ENCODE data around the gene COX4I1.

Gene COX4I1

GRCh38 chr16:85750827-85751697 is 48.4 kb upstream of the COX4I1 start, which contains the start of gene C16orf74:
C16orf74 (minus strand) TSS chr16:85751096; CDS start chr16:85735217, 15,879 bp downstream.
- Histone ChIP-seq H3K27ac (ENCODE audit: extremely low read depth, low read depth, low read length) (peak within 1 kb of the TSS; percentile 70; the same call in 1 of the 2 replicates), H3K4me3 (ENCODE audit: low read depth, low read length) (peak within 1 kb of the TSS; percentile 37), H3K4me1 (ENCODE audit: control insufficient read depth, insufficient read depth, low read length) (peaks cover 5% of the 10 kb centered on the region; the same call in 1 of the 2 replicates), H3K9me3 (ENCODE audit: control insufficient read depth, insufficient read depth, low read depth, low read length) (no peaks in the 10 kb centered on the region), H3K36me3 (ENCODE audit: control insufficient read depth in 2 of 2, insufficient read depth in 1 of 2, low read length in 2 of 2) (no peaks in the 10 kb centered on the region)
- POLR2A ChIA-PET: no interaction called here
- CTCF ChIA-PET: interaction anchor here (1.3 kb wide), 1 partner anchor 32 kb away, joined by 5 read pairs; no protein-coding TSS in a partner anchor
- TF ChIP-seq ZNF302 (tag by site-specific recombination; IDR thresholded peaks at IDR 0.05; ENCODE audit: low read depth) (no peak), ZBTB8A (tag by site-specific recombination; IDR thresholded peaks at IDR 0.05) (peak; percentile 65; the same call in 1 of the 2 replicates), ZXDB (tag by site-specific recombination; IDR thresholded peaks at IDR 0.05) (no peak), ZBTB20 (tag by site-specific recombination; IDR thresholded peaks at IDR 0.05) (peak; percentile 20; the same call in 1 of the 2 replicates), ZNF398 (tag by site-specific recombination; IDR thresholded peaks at IDR 0.05) (no peak), HOXC10 (CRISPR knock-in tag; IDR thresholded peaks at IDR 0.05) (no peak), ZSCAN23 (tag by site-specific recombination; IDR thresholded peaks at IDR 0.05) (no peak), ZNF677 (tag by site-specific recombination; IDR thresholded peaks at IDR 0.05) (no peak), ZNF658 (tag by site-specific recombination; IDR thresholded peaks at IDR 0.05) (no peak), ZNF223 (tag by site-specific recombination; IDR thresholded peaks at IDR 0.05) (no peak), ZFP69B (tag by site-specific recombination; IDR thresholded peaks at IDR 0.05) (no peak), ZNF560 (tag by site-specific recombination; IDR thresholded peaks at IDR 0.05; ENCODE audit: borderline replicate concordance) (no peak), ZNF121 (tag by site-specific recombination; IDR thresholded peaks at IDR 0.05) (no peak), GLIS1 (tag by site-specific recombination; IDR thresholded peaks at IDR 0.05) (peak; percentile 39), ZBTB1 (tag by site-specific recombination; IDR thresholded peaks at IDR 0.05) (no peak), ZNF404 (tag by site-specific recombination; IDR thresholded peaks at IDR 0.05) (no peak), ZNF311 (tag by site-specific recombination; IDR thresholded peaks at IDR 0.05; ENCODE audit: borderline replicate concordance) (no peak), FEZF1 (tag by site-specific recombination; IDR thresholded peaks at IDR 0.05) (no peak), ZNF639 (tag by site-specific recombination; IDR thresholded peaks at IDR 0.05) (no peak), ZNF16 (tag by site-specific recombination; IDR thresholded peaks at IDR 0.05; ENCODE audit: low read depth) (no peak), WT1 (tag by site-specific recombination; IDR thresholded peaks at IDR 0.05) (0 out of 2 replicates have a peak, but pooled peaks have one; percentile 10), KLF1 (tag by site-specific recombination; IDR thresholded peaks at IDR 0.05) (peak; percentile 46), ZNF514 (tag by site-specific recombination; IDR thresholded peaks at IDR 0.05) (no peak), MYNN (tag by site-specific recombination; IDR thresholded peaks at IDR 0.05; ENCODE audit: borderline replicate concordance) (no peak), GLIS2 (tag by site-specific recombination; IDR thresholded peaks at IDR 0.05) (peak; percentile 51), SP7 (tag by site-specific recombination; IDR thresholded peaks at IDR 0.05) (0 out of 2 replicates have a peak, but pooled peaks have one; percentile 17), ZNF416 (tag by site-specific recombination; IDR thresholded peaks at IDR 0.05) (no peak), MEIS1 (CRISPR knock-in tag; IDR thresholded peaks at IDR 0.05; ENCODE audit: borderline replicate concordance) (no peak), RBAK (tag by site-specific recombination; IDR thresholded peaks at IDR 0.05) (no peak), ZNF133 (tag by site-specific recombination; IDR thresholded peaks at IDR 0.05) (no peak), ZIC2 (tag by site-specific recombination; IDR thresholded peaks at IDR 0.05) (peak; percentile 75), ZNF791 (tag by site-specific recombination; IDR thresholded peaks at IDR 0.05) (no peak)
- TF ChIP-seq, protein P1, sequence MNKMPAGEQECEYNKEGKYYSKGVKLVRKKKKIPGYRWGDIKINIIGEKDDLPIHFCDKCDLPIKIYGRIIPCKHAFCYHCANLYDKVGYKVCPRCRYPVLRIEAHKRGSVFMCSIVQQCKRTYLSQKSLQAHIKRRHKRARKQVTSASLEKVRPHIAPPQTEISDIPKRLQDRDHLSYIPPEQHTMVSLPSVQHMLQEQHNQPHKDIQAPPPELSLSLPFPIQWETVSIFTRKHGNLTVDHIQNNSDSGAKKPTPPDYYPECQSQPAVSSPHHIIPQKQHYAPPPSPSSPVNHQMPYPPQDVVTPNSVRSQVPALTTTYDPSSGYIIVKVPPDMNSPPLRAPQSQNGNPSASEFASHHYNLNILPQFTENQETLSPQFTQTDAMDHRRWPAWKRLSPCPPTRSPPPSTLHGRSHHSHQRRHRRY (tag by site-specific recombination; IDR thresholded peaks at IDR 0.05): no peak
- TF ChIP-seq, protein P2, sequence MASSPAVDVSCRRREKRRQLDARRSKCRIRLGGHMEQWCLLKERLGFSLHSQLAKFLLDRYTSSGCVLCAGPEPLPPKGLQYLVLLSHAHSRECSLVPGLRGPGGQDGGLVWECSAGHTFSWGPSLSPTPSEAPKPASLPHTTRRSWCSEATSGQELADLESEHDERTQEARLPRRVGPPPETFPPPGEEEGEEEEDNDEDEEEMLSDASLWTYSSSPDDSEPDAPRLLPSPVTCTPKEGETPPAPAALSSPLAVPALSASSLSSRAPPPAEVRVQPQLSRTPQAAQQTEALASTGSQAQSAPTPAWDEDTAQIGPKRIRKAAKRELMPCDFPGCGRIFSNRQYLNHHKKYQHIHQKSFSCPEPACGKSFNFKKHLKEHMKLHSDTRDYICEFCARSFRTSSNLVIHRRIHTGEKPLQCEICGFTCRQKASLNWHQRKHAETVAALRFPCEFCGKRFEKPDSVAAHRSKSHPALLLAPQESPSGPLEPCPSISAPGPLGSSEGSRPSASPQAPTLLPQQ (tag by site-specific recombination; IDR thresholded peaks at IDR 0.05): no peak
